SU-DHL-6 (cell line): ENCODE data around the gene BCORL1.

Experiments
- EZH2phosphoT487 ChIP-seq: fragments of 200-600 bp; sonication (generic), shearing (Covaris generic); conservative IDR thresholded peaks from 2 replicates; pipeline ENCODE4 v1.6.1; 2018; ENCODE audit warnings: mild to moderate bottlenecking, antibody characterized with exemption, low read length, moderate library complexity, mixed read lengths
- TF ChIP-seq, protein P1 (sequence below): fragments of 200-600 bp; sonication (generic); IDR thresholded peaks from one replicate; pipeline ENCODE4 v1.5.1; 2017; ENCODE audit warnings: antibody characterized with exemption, mild to moderate bottlenecking, low read length, moderate library complexity; ENCODE audit not compliant: insufficient read depth, poor library complexity, severe bottlenecking

GRCh38 chrX:130083107-130083490 is 100.7 kb downstream of the BCORL1 start:
- TF ChIP-seq, protein P1, sequence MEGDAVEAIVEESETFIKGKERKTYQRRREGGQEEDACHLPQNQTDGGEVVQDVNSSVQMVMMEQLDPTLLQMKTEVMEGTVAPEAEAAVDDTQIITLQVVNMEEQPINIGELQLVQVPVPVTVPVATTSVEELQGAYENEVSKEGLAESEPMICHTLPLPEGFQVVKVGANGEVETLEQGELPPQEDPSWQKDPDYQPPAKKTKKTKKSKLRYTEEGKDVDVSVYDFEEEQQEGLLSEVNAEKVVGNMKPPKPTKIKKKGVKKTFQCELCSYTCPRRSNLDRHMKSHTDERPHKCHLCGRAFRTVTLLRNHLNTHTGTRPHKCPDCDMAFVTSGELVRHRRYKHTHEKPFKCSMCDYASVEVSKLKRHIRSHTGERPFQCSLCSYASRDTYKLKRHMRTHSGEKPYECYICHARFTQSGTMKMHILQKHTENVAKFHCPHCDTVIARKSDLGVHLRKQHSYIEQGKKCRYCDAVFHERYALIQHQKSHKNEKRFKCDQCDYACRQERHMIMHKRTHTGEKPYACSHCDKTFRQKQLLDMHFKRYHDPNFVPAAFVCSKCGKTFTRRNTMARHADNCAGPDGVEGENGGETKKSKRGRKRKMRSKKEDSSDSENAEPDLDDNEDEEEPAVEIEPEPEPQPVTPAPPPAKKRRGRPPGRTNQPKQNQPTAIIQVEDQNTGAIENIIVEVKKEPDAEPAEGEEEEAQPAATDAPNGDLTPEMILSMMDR, result no peak
- TF ChIP-seq EZH2phosphoT487, result no peak
